Stimulated activated CD4-positive, alpha-beta T cell treated with anti-CD3 and anti-CD28 coated beads, Interleukin-12 subunit alpha, Interleukin-12 subunit beta, amount 100 ng/mL, for 24 hours (primary cell): Measurements from ENCODE around the gene SLC6A18.
"Not testable (repeated sequence)": the region's sequence is repeated elsewhere in the genome, so short reads cannot be mapped to it uniquely, and the experiment has no call there.

Experiments used
- DNase-seq, 2 experiments: peaks; one replicate each; pipeline ENCODE4 v3.0.0-alpha.2; 2020; ENCODE audit warnings: low read depth in 2 of 2

Gene SLC6A18

DNA sequence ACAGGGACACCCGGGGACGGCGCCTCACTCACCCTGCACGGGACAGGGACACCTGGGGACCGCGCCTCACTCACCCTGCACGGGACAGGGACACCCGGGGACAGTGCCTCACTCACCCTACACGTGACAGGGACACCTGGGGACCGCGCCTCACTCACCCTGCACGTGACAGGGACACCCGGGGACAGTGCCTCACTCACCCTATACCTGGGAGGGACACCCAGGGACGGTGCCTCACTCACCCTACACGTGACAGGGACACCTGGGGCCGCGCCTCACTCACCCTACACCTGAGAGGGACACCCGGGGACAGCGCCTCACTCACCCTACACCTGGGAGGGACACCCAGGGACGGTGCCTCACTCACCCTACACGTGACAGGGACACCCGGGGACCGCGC, 65.8 kb downstream of the SLC6A18 start:
- DNase-seq, result not testable (repeated sequence)

DNA sequence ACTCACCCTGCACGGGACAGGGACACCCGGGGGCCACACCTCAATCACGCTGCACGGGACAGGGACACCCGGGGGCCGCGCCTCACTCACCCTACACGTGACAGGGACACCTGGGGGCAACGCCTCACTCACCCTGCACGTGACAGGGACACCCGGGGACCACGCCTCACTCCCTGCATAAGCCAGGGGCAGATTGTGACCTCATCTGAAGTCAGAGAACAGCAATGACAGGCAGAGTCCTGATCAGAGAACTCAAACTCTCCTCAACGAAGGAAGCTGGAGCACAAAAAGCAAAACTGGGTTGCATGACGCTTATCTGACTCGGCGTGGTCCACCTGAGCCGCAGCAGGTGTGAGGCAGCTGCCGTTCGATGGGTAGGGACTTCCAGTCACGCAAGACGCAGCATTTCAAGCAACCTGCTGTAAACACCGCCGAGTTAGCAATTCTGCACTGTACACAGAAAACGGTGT, 66.5 kb downstream of the SLC6A18 start:
- no peak for DNase-seq

DNA sequence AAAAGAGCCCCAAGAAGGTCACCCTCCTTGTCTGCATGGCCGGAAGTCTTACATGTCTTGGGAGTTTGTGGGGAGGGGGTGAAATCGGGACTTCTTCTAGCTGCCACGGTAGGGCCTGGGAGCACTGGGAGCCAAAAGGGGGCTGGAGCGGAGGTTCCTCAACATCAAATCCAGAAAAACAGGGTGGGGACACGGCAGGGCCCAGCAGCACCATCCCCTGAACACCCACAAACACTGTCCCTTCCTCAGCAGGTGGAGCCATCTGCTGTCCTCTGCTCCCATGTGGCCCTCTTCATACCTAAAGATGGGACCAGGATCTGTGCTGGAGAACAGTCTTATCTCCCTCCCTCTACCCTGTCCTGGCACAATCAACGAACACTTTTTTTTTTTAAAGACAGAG, 67.0 kb downstream of the SLC6A18 start:
- no peak for DNase-seq

DNA sequence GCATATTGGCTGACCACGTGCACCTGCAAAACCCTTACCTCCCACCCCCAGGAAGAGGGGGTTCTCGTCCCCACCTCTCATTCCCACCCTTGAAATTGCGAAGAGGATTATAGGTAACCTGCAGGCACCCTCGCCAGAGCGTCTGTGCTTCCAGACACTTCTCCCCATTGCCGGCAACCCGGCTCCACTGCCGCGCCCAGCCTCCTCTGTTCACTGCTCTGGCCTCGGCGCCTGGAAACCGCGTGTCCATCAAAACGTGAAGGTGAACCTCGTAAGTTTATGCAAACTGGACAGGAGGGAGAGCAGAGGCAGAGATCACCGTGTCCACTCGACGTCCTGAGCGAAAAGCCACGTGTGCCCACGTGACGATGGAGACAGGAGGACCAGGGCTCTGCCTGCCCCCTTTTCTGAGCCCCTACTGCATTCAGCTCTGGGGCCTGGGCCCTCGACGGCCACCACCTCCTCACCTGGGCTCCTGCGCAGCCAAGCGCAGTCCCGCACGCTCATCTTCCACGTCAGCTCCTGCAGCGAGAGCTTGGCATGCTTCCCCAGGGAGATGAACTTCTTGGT, 67.8 kb downstream of the SLC6A18 start:
- DNase-seq, result no peak

DNA sequence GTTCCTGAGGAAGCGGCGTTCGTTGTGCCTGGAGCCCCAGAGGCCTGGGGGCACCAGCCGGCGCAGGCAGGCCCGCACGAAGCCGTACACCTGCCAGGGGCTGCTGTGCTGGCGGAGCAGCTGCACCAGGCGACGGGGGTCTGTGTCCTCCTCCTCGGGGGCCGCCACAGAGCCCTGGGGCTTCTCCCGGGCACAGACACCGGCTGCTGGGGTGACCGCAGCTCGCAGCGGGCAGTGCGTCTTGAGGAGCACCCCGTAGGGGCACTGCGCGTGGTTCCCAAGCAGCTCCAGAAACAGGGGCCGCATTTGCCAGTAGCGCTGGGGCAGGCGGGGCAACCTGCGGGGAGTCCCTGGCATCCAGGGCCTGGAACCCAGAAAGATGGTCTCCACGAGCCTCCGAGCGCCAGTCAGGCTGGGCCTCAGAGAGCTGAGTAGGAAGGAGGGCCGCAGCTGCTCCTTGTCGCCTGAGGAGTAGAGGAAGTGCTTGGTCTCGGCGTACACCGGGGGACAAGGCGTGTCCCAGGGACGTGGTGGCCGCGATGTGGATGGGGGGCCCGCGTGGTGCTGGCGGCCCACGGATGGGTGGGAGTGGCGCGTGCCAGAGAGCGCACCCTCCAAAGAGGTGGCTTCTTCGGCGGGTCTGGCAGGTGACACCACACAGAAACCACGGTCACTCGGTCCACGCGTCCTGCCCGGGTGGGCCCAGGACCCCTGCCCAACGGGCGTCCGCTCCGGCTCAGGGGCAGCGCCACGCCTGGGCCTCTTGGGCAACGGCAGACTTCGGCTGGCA, 68.4 kb downstream of the SLC6A18 start:
- DNase-seq, result no peak

DNA sequence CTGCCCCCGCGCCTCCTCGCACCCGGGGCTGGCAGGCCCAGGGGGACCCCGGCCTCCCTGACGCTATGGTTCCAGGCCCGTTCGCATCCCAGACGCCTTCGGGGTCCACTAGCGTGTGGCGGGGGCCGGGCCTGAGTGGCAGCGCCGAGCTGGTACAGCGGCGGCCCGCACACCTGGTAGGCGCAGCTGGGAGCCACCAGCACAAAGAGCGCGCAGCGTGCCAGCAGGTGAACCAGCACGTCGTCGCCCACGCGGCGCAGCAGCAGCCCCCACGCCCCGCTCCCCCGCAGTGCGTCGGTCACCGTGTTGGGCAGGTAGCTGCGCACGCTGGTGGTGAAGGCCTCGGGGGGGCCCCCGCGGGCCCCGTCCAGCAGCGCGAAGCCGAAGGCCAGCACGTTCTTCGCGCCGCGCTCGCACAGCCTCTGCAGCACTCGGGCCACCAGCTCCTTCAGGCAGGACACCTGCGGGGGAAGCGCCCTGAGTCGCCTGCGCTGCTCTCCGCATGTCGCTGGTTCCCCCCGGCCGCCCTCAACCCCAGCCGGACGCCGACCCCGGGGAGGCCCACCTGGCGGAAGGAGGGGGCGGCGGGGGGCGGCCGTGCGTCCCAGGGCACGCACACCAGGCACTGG, 69.1 kb downstream of the SLC6A18 start:
- DNase-seq, result no peak

DNA sequence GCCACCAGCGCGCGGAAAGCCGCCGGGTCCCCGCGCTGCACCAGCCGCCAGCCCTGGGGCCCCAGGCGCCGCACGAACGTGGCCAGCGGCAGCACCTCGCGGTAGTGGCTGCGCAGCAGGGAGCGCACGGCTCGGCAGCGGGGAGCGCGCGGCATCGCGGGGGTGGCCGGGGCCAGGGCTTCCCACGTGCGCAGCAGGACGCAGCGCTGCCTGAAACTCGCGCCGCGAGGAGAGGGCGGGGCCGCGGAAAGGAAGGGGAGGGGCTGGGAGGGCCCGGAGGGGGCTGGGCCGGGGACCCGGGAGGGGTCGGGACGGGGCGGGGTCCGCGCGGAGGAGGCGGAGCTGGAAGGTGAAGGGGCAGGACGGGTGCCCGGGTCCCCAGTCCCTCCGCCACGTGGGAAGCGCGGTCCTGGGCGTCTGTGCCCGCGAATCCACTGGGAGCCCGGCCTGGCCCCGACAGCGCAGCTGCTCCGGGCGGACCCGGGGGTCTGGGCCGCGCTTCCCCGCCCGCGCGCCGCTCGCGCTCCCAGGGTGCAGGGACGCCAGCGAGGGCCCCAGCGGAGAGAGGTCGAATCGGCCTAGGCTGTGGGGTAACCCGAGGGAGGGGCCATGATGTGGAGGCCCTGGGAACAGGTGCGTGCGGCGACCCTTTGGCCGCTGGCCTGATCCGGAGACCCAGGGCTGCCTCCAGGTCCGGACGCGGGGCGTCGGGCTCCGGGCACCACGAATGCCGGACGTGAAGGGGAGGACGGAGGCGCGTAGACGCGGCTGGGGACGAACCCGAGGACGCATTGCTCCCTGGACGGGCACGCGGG, 69.9 kb downstream of the SLC6A18 start, which contains the start of gene TERT:
Gene TERT (minus strand): TSS at position 234 of the 815 bp plus-strand sequence. CDS start 79 bp downstream, at position 155.
- peak; percentile 81 to 90 for DNase-seq

DNA sequence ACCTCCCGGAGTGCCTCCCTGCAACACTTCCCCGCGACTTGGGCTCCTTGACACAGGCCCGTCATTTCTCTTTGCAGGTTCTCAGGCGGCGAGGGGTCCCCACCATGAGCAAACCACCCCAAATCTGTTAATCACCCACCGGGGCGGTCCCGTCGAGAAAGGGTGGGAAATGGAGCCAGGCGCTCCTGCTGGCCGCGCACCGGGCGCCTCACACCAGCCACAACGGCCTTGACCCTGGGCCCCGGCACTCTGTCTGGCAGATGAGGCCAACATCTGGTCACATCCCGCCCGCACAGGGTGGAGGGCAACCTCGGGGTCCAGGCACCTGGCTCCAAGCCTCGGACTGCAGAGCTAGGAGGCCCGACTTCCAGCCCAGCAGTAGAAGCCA, 70.5 kb downstream of the SLC6A18 start:
- DNase-seq, result no peak
